Lower leg skin (tissue), 4 donors: ENCODE results near the gene ZNF593OS. TPM values are rescaled to one million over a fixed set of nuclear protein-coding genes. Genes with fewer than 3 reads are reported as not detected.

ENCODE experiments used
- DNase-seq, 2 donors: peaks; one replicate each; pipeline ENCODE4 v3.0.0-alpha.2; 2019; ENCODE audit warnings: low spot score in 2 of 2
- H3K4me3 ChIP-seq: fragments of 200-600 bp; sonication (generic); 2 replicates; pipeline ENCODE4 v1.5.1; 2017; ENCODE audit warnings: mild to moderate bottlenecking, low read depth; ENCODE audit not compliant: poor library complexity, severe bottlenecking
- POLR2A ChIP-seq, 2 donors: fragments of 450-650 bp; IDR thresholded peaks; one replicate each; pipeline ENCODE4 v1.6.1; 2016 to 2017; ENCODE audit warnings: antibody characterized with exemption in 2 of 2, mild to moderate bottlenecking in 1 of 2, moderate library complexity in 1 of 2
- WGBS, 2 donors: methylation state at CpG; one replicate each; pipeline ENCODE4 v1.1.5; 2018; 5-methylcytosine and 5-hydroxymethylcytosine counted together
- intact Hi-C: fragments of 100-400 bp; cut with DNase I; formaldehyde crosslinking; loops from one replicate; pipeline ENCODE4 v1.15.0; 2023; ENCODE audit warnings: low total_unique reads
- total RNA-seq, 4 donors: library from RNA; depleted of rRNA; stranded (reverse); fragments of >200 nt; gene quantifications; one replicate each; pipeline ENCODE4 v1.1.0, GENCODE V29; 2016
- TF ChIP-seq, protein P1 (sequence below), 3 donors: fragments of 450-650 bp; IDR thresholded peaks; one replicate each; pipeline ENCODE4 v1.5.1; 2016; ENCODE audit warnings: antibody characterized with exemption in 3 of 3, mild to moderate bottlenecking in 3 of 3, moderate library complexity in 2 of 3

The ZNF593OS gene
- total RNA-seq, 4 donors from 2014 or later = not detected

DNA sequence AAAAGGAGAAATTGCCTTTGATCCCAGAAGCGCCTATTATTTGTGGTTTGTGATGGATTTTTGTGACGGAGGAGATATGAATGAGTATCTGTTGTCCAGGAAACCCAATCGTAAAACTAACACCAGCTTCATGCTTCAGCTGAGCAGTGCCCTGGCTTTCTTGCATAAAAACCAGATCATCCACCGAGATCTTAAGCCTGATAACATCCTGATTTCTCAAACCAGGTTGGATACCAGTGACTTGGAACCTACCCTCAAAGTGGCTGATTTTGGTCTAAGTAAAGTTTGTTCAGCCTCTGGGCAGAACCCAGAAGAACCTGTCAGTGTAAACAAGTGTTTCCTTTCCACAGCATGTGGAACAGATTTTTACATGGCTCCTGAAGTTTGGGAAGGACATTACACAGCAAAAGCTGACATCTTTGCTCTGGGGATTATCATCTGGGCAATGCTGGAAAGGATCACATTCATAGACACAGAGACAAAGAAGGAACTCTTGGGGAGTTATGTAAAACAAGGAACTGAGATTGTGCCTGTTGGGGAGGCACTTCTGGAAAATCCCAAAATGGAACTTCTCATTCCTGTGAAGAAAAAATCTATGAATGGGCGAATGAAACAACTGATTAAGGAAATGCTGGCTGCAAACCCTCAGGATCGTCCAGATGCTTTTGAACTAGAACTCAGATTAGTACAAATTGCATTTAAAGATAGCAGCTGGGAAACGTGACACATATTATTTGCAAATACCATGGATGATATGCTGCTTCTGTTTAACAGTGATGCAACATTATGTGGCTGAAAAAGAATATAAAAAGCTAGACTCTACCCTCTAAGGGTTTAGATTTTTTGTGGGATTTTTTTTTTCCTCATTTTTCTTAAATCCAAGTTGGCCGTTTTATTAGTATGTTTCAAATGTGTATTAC lies 49.5 kb downstream of the ZNF593OS start:
- H3K4me3 ChIP-seq = no peak overlapping the region
- 54 to 59% methylated on average over 8 of the region's 8 CpGs for WGBS, 2 donors
- intact Hi-C loops = no loop called here
- no peak for TF ChIP-seq POLR2A (IDR thresholded peaks at IDR 0.05)
- TF ChIP-seq, protein P1, sequence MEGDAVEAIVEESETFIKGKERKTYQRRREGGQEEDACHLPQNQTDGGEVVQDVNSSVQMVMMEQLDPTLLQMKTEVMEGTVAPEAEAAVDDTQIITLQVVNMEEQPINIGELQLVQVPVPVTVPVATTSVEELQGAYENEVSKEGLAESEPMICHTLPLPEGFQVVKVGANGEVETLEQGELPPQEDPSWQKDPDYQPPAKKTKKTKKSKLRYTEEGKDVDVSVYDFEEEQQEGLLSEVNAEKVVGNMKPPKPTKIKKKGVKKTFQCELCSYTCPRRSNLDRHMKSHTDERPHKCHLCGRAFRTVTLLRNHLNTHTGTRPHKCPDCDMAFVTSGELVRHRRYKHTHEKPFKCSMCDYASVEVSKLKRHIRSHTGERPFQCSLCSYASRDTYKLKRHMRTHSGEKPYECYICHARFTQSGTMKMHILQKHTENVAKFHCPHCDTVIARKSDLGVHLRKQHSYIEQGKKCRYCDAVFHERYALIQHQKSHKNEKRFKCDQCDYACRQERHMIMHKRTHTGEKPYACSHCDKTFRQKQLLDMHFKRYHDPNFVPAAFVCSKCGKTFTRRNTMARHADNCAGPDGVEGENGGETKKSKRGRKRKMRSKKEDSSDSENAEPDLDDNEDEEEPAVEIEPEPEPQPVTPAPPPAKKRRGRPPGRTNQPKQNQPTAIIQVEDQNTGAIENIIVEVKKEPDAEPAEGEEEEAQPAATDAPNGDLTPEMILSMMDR (IDR thresholded peaks at IDR 0.05) = no peak
- no peak for DNase-seq

DNA sequence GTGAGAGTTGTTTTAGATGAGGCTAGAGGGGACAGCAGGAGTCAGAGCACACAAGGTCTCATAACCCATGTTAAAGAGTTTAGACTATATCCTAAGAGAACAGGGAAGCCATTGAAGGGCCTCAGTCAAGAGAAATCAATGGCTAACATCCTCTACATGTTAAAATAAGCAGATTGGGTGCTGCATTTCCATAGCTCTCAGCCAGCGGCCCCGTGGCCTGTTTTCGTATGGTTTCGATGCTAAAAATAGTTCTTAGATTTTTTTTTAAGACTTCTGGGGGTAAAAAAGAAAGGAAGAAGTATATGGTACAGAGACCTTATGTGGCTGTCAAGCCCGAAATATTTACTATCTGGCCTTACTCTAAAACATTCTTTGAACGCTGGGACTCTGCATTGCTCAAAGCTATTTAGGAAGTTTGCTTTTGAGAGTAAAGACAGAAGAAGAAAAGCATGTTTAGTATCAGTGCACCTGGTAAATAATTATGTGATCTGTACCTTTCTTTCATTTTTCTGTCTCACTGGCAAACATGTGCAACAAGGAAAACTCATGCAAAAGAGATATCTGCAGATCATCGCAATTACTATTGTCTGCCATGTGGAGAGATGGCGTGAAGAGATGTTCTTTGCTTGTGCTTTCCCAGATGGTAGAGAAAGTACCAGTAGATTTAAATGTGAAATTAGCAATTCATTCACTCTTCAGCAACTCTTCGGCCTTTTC lies 51.6 kb downstream of the ZNF593OS start:
- intact Hi-C loops = no loop called here
- H3K4me3 ChIP-seq = no peak overlapping the region
- 69 to 71% methylated on average over 9 of the region's 9 CpGs for WGBS, 2 donors
- no peak for DNase-seq
- TF ChIP-seq POLR2A (IDR thresholded peaks at IDR 0.05) = no peak
- TF ChIP-seq, protein P1 (IDR thresholded peaks at IDR 0.05) = no peak

Other genes with a start within 250 kb of the ZNF593OS start
- 10 to 100 TPM; 11.8 to 23.0 (median 17.1) TPM for gene PAFAH2, start 173.8 kb downstream of the ZNF593OS start, total RNA-seq
- 1 to 10 TPM in 2 of 4 donors, under 1 TPM in 2; 0.34 to 3.9 (median 2.2) TPM for gene EXTL1, start 150.1 kb downstream of the ZNF593OS start, total RNA-seq
- gene SLC30A2, start 125.7 kb downstream of the ZNF593OS start, total RNA-seq = 1 to 10 TPM in 1 of 4 donors, under 1 TPM in 3; 0.13 to 1.8 (median 0.42) TPM
- 1 to 10 TPM in 3 of 4 donors, under 1 TPM in 1; 0.21 to 2.5 (median 2.1) TPM for gene TRIM63, start 104.2 kb downstream of the ZNF593OS start, total RNA-seq
- 10 to 100 TPM; 14.0 to 16.7 (median 14.4) TPM for gene PDIK1L, start 60.0 kb downstream of the ZNF593OS start, total RNA-seq
- gene FAM110D, start 12.8 kb downstream of the ZNF593OS start, total RNA-seq = 1 to 10 TPM in 3 of 4 donors, under 1 TPM in 1; 0.57 to 9.1 (median 3.2) TPM
- gene C1orf232, start 2.9 kb downstream of the ZNF593OS start, total RNA-seq = not detected
- gene ZNF593, start 1.9 kb downstream of the ZNF593OS start, total RNA-seq = 10 to 100 TPM; 17.4 to 49.3 (median 31.4) TPM
- gene CNKSR1, start 5.7 kb upstream of the ZNF593OS start, total RNA-seq = 10 to 100 TPM; 16.8 to 71.4 (median 45.0) TPM
- not detected for gene CATSPER4, start 18.8 kb upstream of the ZNF593OS start, total RNA-seq
- 10 to 100 TPM; 13.0 to 17.2 (median 14.1) TPM for gene CEP85, start 62.4 kb upstream of the ZNF593OS start, total RNA-seq
- gene SH3BGRL3, start 108.3 kb upstream of the ZNF593OS start, total RNA-seq = 10 to 100 TPM; 74.8 to 97.1 (median 78.3) TPM
- 1 to 10 TPM; 5.1 to 9.6 (median 5.8) TPM for gene UBXN11, start 134.8 kb upstream of the ZNF593OS start, total RNA-seq
- gene CD52, start 146.1 kb upstream of the ZNF593OS start, total RNA-seq = 1 to 10 TPM in 3 of 4 donors, not detected in 1; 2.0 to 6.1 (median 3.5) TPM
- gene CRYBG2, start 182.3 kb upstream of the ZNF593OS start, total RNA-seq = 100 to 1,000 TPM in 1 of 4 donors, 10 to 100 TPM in 3; 52.3 to 104 (median 56.9) TPM
- gene ZNF683, start 200.9 kb upstream of the ZNF593OS start, total RNA-seq = not detected
- not detected for gene LIN28A, start 239.0 kb upstream of the ZNF593OS start, total RNA-seq